OCI-LY1 (cell line): ENCODE data around the gene DAND5.

Experiments used
- H2AFZ ChIP-seq: fragments of 200-600 bp; sonication (generic), shearing (Covaris generic); 2 replicates; pipeline ENCODE4 v1.6.0; 2014; ENCODE audit warnings: antibody characterized with exemption, mild to moderate bottlenecking, low read length
- H3F3A ChIP-seq: fragments of 200-600 bp; sonication (generic), shearing (Covaris generic); 2 replicates; pipeline ENCODE4 v1.6.0; 2014; ENCODE audit warnings: mild to moderate bottlenecking, antibody characterized with exemption, low read length, moderate library complexity; ENCODE audit not compliant: insufficient read depth
- H3K27ac ChIP-seq: fragments of 200-600 bp; sonication (generic); 2 replicates; pipeline ENCODE4 v1.5.1; 2014; ENCODE audit warnings: low read length, mixed run types, mild to moderate bottlenecking, low read depth; ENCODE audit not compliant: poor library complexity, severe bottlenecking
- H3K27me3 ChIP-seq: fragments of 200-600 bp; sonication (generic); 2 replicates; pipeline ENCODE4 v1.6.0; 2014; ENCODE audit warnings: antibody characterized with exemption, mild to moderate bottlenecking, low read length, moderate library complexity; ENCODE audit not compliant: insufficient read depth
- H3K36me3 ChIP-seq: fragments of 200-600 bp; sonication (generic); 2 replicates; pipeline ENCODE4 v1.6.1; 2014; ENCODE audit warnings: mild to moderate bottlenecking, antibody characterized with exemption, low read length, moderate library complexity, mixed read lengths; ENCODE audit not compliant: insufficient read depth
- H3K4me1 ChIP-seq: fragments of 200-600 bp; sonication (generic); 2 replicates; pipeline ENCODE4 v1.5.1; 2014; ENCODE audit warnings: mild to moderate bottlenecking, low read length, moderate library complexity; ENCODE audit not compliant: insufficient read depth, severe bottlenecking
- H3K4me2 ChIP-seq: fragments of 200-600 bp; sonication (generic), shearing (Covaris generic); 2 replicates; pipeline ENCODE4 v1.6.1; 2014; ENCODE audit warnings: low read length
- H3K4me3 ChIP-seq: fragments of 200-600 bp; sonication (generic); 2 replicates; pipeline ENCODE4 v1.5.1; 2014; ENCODE audit warnings: low read length, low read depth, mild to moderate bottlenecking, mixed read lengths; ENCODE audit not compliant: poor library complexity, severe bottlenecking
- H3K79me2 ChIP-seq: fragments of 200-600 bp; shearing (Covaris generic); 2 replicates; pipeline ENCODE4 v1.6.1; 2016; ENCODE audit warnings: mixed run types, low read length, mixed read lengths; ENCODE audit not compliant: insufficient read depth
- H3K9ac ChIP-seq: fragments of 200-600 bp; sonication (generic), shearing (Covaris generic); 2 replicates; pipeline ENCODE4 v1.6.1; 2014; ENCODE audit warnings: mild to moderate bottlenecking, low read length, mixed read lengths
- H3K9me2 ChIP-seq: fragments of 200-600 bp; sonication (generic), shearing (Covaris generic); 2 replicates; pipeline ENCODE4 v1.6.1; 2014; ENCODE audit warnings: low read depth, mild to moderate bottlenecking, low read length, mixed read lengths
- H3K9me3 ChIP-seq: fragments of 200-600 bp; shearing (Covaris generic); 2 replicates; pipeline ENCODE4 v1.6.1; 2014; ENCODE audit warnings: low read length, mixed read lengths
- H4K20me1 ChIP-seq: fragments of 200-600 bp; sonication (generic), shearing (Covaris generic); 2 replicates; pipeline ENCODE4 v1.6.0; 2016; ENCODE audit warnings: mild to moderate bottlenecking, low read length; ENCODE audit not compliant: insufficient read depth
- EZH2 ChIP-seq: fragments of 200-600 bp; sonication (generic), shearing (Covaris generic); IDR thresholded peaks from 2 replicates; pipeline ENCODE4 v1.8.0; 2017; ENCODE audit warnings: borderline replicate concordance, mixed run types, mild to moderate bottlenecking, antibody characterized with exemption, low read length, moderate library complexity, mixed read lengths
- TF ChIP-seq, protein P1 (sequence below): fragments of 200-600 bp; sonication (generic), shearing (Covaris generic); IDR thresholded peaks from 2 replicates; pipeline ENCODE4 v1.5.1; 2017; ENCODE audit warnings: mild to moderate bottlenecking, antibody characterized with exemption, low read length, moderate library complexity, mixed read lengths

DAND5 gene

DNA sequence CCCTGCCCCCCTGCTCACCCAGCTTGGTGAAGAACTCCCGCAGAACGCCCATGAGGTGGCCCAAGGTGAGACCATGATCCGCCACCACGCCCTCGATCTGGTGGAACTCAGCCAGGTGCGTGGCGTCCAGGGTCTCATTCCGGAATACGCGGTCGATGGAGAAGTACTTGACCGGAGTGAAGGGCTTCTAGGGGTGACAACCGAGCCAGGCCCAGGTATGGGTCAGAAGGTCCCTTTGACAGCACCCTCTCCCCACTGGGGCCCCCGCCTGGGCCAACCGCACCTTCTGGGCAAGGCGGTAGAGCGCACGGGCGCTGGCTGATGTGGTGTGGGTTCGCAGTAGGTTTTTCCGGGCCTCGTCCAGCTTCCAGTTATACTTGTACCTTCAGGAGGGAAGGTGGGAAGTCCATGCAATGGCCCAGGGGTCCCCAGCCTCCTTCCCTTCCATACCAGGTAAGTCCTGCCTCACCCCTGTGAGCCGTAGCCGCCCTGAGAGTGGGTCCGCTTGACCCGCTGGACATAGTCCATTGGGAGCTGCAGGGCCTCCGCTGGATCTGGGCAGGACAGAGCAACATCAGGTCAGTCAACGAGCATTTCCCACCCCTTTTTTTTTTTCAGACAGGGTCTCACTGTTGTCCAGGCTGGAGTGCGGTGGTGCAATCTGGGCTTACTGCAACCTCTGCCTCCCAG is 44.6 kb upstream of the DAND5 start:
- Histone ChIP-seq H3K9ac (no peak overlapping the region), H2AFZ (no peak overlapping the region), H3K27me3 (no peaks in the 10 kb centered on the region), H3F3A (peaks cover 9% of the 10 kb centered on the region), H3K4me1 (no peaks in the 10 kb centered on the region), H3K9me3 (no peaks in the 10 kb centered on the region), H3K36me3 (peaks cover 76% of the 10 kb centered on the region), H3K4me3 (no peak overlapping the region), H3K79me2 (no peaks in the 10 kb centered on the region), H3K9me2 (no peaks in the 10 kb centered on the region), H4K20me1 (no peaks in the 10 kb centered on the region), H3K27ac (no peak overlapping the region), H3K4me2 (no peak overlapping the region)
- TF ChIP-seq EZH2, result no peak
- TF ChIP-seq, protein P1, sequence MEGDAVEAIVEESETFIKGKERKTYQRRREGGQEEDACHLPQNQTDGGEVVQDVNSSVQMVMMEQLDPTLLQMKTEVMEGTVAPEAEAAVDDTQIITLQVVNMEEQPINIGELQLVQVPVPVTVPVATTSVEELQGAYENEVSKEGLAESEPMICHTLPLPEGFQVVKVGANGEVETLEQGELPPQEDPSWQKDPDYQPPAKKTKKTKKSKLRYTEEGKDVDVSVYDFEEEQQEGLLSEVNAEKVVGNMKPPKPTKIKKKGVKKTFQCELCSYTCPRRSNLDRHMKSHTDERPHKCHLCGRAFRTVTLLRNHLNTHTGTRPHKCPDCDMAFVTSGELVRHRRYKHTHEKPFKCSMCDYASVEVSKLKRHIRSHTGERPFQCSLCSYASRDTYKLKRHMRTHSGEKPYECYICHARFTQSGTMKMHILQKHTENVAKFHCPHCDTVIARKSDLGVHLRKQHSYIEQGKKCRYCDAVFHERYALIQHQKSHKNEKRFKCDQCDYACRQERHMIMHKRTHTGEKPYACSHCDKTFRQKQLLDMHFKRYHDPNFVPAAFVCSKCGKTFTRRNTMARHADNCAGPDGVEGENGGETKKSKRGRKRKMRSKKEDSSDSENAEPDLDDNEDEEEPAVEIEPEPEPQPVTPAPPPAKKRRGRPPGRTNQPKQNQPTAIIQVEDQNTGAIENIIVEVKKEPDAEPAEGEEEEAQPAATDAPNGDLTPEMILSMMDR, result no peak

DNA sequence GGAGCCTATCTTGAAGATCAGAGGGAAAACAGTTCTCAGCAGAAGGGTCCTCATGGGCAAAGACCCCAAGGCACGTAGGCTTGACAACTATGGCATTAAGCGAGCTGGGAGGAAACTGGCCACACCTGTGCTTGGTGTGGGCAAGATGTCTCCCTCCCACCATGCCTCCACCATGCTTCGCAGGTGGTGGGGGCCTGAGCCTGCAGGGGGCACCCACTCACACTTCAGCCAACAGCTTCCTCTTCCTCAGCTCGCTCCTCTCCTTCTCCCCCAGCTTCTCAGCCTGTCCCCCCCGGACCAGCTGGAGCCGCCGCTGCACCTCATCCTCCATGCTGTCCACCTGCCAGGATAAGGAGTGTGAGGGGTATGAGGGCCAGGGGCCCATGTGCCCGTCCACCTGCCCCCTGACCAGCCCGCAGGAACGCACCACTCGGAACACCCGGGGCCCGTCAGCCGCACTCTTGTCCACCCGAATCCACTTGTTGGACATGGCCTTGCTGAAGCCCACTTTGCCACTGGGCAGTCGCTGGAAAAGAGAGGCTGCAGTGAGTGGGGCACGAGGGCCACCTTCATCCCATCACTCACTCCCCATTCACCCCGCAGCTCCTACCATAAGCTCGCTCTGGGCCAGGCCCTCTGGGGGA is 39.3 kb upstream of the DAND5 start:
- TF ChIP-seq EZH2, result no peak
- TF ChIP-seq, protein P1, result no peak
- no peak overlapping the region for H3K4me2 ChIP-seq
- no peak overlapping the region for H2AFZ ChIP-seq
- H3K4me1 ChIP-seq, result peaks cover 23% of the 10 kb centered on the region
- no peaks in the 10 kb centered on the region for H3K27me3 ChIP-seq
- H3K27ac ChIP-seq, result no peak overlapping the region
- peaks cover 21% of the 10 kb centered on the region for H3K79me2 ChIP-seq
- no peak overlapping the region for H3K9ac ChIP-seq
- no peaks in the 10 kb centered on the region for H4K20me1 ChIP-seq
- no peaks in the 10 kb centered on the region for H3F3A ChIP-seq
- no peak overlapping the region for H3K4me3 ChIP-seq
- no peaks in the 10 kb centered on the region for H3K9me3 ChIP-seq
- H3K36me3 ChIP-seq, result peaks cover 63% of the 10 kb centered on the region
- no peaks in the 10 kb centered on the region for H3K9me2 ChIP-seq

DNA sequence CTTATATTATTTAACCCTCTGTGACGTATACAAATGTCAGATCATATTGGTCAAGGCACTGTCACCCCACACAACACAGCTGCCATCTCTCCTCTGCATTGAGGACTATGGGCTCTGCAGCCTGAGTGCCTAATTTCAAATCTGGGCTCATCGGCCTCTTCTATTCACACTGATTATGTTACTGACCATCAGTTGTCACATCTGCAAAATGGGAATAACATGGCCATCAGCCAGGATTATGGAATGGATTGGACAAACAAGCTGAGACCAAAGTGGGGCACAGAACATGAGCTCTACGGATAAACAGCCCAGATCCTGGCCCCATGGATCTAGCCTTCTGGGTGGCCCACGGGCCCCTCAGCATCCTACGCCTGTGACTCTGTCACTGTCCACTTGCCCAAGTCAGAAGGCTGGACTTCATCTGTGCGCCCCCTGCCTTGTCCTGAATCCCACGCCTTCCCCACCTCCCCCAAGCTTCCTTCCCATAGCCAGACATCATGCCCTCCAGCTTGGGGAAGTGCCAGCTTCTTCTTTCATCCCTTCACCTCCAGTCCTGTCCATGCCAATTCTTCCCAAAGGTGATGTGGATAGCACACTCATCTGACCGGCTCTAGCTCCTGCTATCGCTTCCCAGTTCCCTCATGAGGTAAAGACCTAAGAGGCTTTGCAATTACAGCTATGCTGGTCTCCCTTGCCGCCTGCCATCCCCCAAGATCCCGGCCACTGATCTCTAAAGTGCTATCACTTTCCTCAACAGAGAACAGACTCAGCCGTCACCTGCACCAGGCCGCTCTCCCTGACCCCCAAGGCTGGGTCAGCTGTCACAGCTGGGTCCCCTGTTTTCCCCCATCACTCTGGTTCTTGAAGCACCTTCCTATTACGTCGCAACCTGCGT is 36.7 kb upstream of the DAND5 start:
- H3K4me2 ChIP-seq, result peak overlapping the region; percentile 98
- H3K4me1 ChIP-seq, result peaks cover 39% of the 10 kb centered on the region
- no peaks in the 10 kb centered on the region for H3K27me3 ChIP-seq
- peak overlapping the region; percentile 98 for H3K9ac ChIP-seq
- H3K79me2 ChIP-seq, result peaks cover 21% of the 10 kb centered on the region
- no peaks in the 10 kb centered on the region for H3K9me2 ChIP-seq
- no peak overlapping the region for H2AFZ ChIP-seq
- H3F3A ChIP-seq, result peaks cover 14% of the 10 kb centered on the region
- H3K27ac ChIP-seq, result peak overlapping the region; percentile 50
- TF ChIP-seq, protein P1, result no peak
- TF ChIP-seq EZH2, result no peak
- H3K4me3 ChIP-seq, result peak overlapping the region; percentile 97
- no peaks in the 10 kb centered on the region for H3K9me3 ChIP-seq
- H4K20me1 ChIP-seq, result no peaks in the 10 kb centered on the region
- H3K36me3 ChIP-seq, result peaks cover 39% of the 10 kb centered on the region
